Naive thymus-derived CD8-positive, alpha-beta T cell (primary cell): ENCODE measurements around the gene ABHD17A. TPM values are rescaled to one million over a fixed set of nuclear protein-coding genes. Genes with fewer than 3 reads are reported as not detected.

Experiments
- ATAC-seq, 2 donors: fragments of 150-1000 bp; cut with Tn5 transposase in 1 of 2; sonication (Bioruptor Pico), chemical (Tn5 transposase) in 1 of 2; 1 replicate in 1 of 2; 2 replicates in 1 of 2; pipeline ENCODE4 v1.10.0; 2021; ENCODE audit warnings: mild to moderate bottlenecking in 2 of 2, moderate library complexity in 2 of 2
- POLR2A ChIA-PET: fragments of 350-600 bp; sonication (Branson Sonifier 250); formaldehyde crosslinking; loops from one replicate; lab custom pipeline; 2021; ENCODE audit warnings: antibody characterized with exemption; lab: Charles Lee
- DNase-seq, 10 donors: peaks; one replicate each; pipeline versions ENCODE4 v3.0.0 to v3.0.0-alpha.2; 2020 to 2022
- H3K27ac Mint-ChIP-seq, 10 donors: one replicate each; pipeline ENCODE4 v1.8.0; 2020 to 2022; ENCODE audit warnings: mild to moderate bottlenecking in 10 of 10, mixed read lengths in 10 of 10, moderate library complexity in 4 of 10, inconsistent platforms in 1 of 10
- H3K27me3 Mint-ChIP-seq, 5 donors: one replicate each; pipeline ENCODE4 v1.8.0; 2021 to 2022; ENCODE audit warnings: mixed read lengths in 5 of 5
- H3K36me3 Mint-ChIP-seq, 3 donors: one replicate each; pipeline ENCODE4 v1.8.0; 2020 to 2022; ENCODE audit warnings: mixed read lengths in 3 of 3, mild to moderate bottlenecking in 2 of 3, inconsistent platforms in 1 of 3
- H3K4me1 Mint-ChIP-seq, 4 donors: one replicate each; pipeline ENCODE4 v1.8.0; 2021 to 2022; ENCODE audit warnings: mixed read lengths in 4 of 4
- H3K4me3 Mint-ChIP-seq, 10 donors: one replicate each; pipeline ENCODE4 v1.8.0; 2020 to 2022; ENCODE audit warnings: mild to moderate bottlenecking in 10 of 10, mixed read lengths in 10 of 10, moderate library complexity in 6 of 10, inconsistent platforms in 1 of 10
- H3K9me3 Mint-ChIP-seq, 9 donors: one replicate each; pipeline ENCODE4 v1.8.0; 2020 to 2022; ENCODE audit warnings: mixed read lengths in 9 of 9, mild to moderate bottlenecking in 3 of 9, inconsistent platforms in 1 of 9, moderate library complexity in 1 of 9
- polyA plus RNA-seq, 3 donors: library from polyadenylated mRNA; unstranded; fragments of 300-500 nt; fragmentation: Illumina TruSeq; gene quantifications; one replicate each; pipeline ENCODE4 v1.2.3, GENCODE V29; 2021
- total RNA-seq, 8 experiments: library from RNA in 2 of 8; stranded (reverse) in 2 of 8; gene quantifications; one replicate each; pipeline ENCODE4 v1.2.3 and lab custom pipeline; 2021 to 2026

Gene ABHD17A
- total and polyA plus RNA-seq, 5 experiments from 2014 or later = 106 to 207 (median 153) TPM

GRCh38 chr19:1847684-1848398 is 37.5 kb downstream of the ABHD17A start:
- peak in 1 of 10 donors; percentile 23 for DNase-seq
- ATAC-seq = peak in 1 of 2 donors; percentile 3
- POLR2A ChIA-PET = interaction anchor here (0.8 kb wide), 1 partner anchor 15 kb away, joined by 3 read pairs; no protein-coding TSS in a partner anchor
- no peaks in the 10 kb centered on the region for H3K27me3 Mint-ChIP-seq
- peak overlapping the region; percentile 88 to 96 (median 94) for H3K27ac Mint-ChIP-seq
- H3K9me3 Mint-ChIP-seq = no peaks in the 10 kb centered on the region
- peak overlapping the region; percentile 79 to 92 (median 88) for H3K4me3 Mint-ChIP-seq
- H3K4me1 Mint-ChIP-seq = peaks cover 24 to 66% (median 64%) of the 10 kb centered on the region in 4 donors
- H3K36me3 Mint-ChIP-seq = peaks cover 0 to 6% (median 0%) of the 10 kb centered on the region in 3 donors

GRCh38 chr19:1847348-1847683 is 38.0 kb downstream of the ABHD17A start:
- H3K27ac Mint-ChIP-seq = peak overlapping the region; percentile 82 to 96 (median 94)
- H3K4me3 Mint-ChIP-seq = peak overlapping the region; percentile 79 to 92 (median 88)
- peaks cover 0 to 6% (median 0%) of the 10 kb centered on the region in 3 donors for H3K36me3 Mint-ChIP-seq
- DNase-seq (no peak), ATAC-seq (no peak)
- peaks cover 26 to 70% (median 67%) of the 10 kb centered on the region in 4 donors for H3K4me1 Mint-ChIP-seq
- no peaks in the 10 kb centered on the region for H3K9me3 Mint-ChIP-seq
- no peaks in the 10 kb centered on the region for H3K27me3 Mint-ChIP-seq
- POLR2A ChIA-PET = interaction anchor here (0.8 to 1.4 kb wide), 2 partner anchors 7 to 15 kb away, joined by 3 read pairs; no protein-coding TSS in a partner anchor

- POLR2A ChIA-PET = interaction anchor here (0.6 to 1.4 kb wide), 3 partner anchors 8 to 913 kb away, joined by 3 read pairs; no protein-coding TSS in a partner anchor
- peak overlapping the region; percentile 81 to 96 (median 92) for H3K27ac Mint-ChIP-seq
- DNase-seq (no peak), ATAC-seq (no peak)
- H3K9me3 Mint-ChIP-seq = no peaks in the 10 kb centered on the region
- H3K4me3 Mint-ChIP-seq = peak overlapping the region; percentile 79 to 92 (median 88)
- H3K4me1 Mint-ChIP-seq = peaks cover 29 to 74% (median 70%) of the 10 kb centered on the region in 4 donors
- peaks cover 0 to 8% (median 0%) of the 10 kb centered on the region in 3 donors for H3K36me3 Mint-ChIP-seq
- no peaks in the 10 kb centered on the region for H3K27me3 Mint-ChIP-seq
Observed at GRCh38 chr19:1846517-1847204, 38.6 kb downstream of the ABHD17A start.

GRCh38 chr19:1845642-1846041 is 39.7 kb downstream of the ABHD17A start:
- Mint-ChIP-seq H3K9me3 (no peaks in the 10 kb centered on the region), H3K27me3 (no peaks in the 10 kb centered on the region), H3K36me3 (peaks cover 0 to 8% (median 0%) of the 10 kb centered on the region in 3 donors), H3K27ac (peak overlapping the region in 5 of 10 donors; percentile 60 to 91 (median 75)), H3K4me1 (peaks cover 24 to 73% (median 71%) of the 10 kb centered on the region in 4 donors), H3K4me3 (peak overlapping the region in 9 of 10 donors; percentile 68 to 92 (median 82))
- no peak for DNase-seq
- no peak for ATAC-seq
- POLR2A ChIA-PET = interaction anchor here (0.5 to 1.4 kb wide), 3 partner anchors 9 to 1917 kb away, joined by 3 to 8 read pairs (median 3); no protein-coding TSS in a partner anchor

- Mint-ChIP-seq H3K27me3 (no peaks in the 10 kb centered on the region), H3K9me3 (no peaks in the 10 kb centered on the region), H3K4me3 (peak overlapping the region in 4 of 10 donors; percentile 14 to 91 (median 50)), H3K36me3 (peaks cover 0 to 8% (median 0%) of the 10 kb centered on the region in 3 donors), H3K27ac (peak overlapping the region in 1 of 10 donors; percentile 48), H3K4me1 (peaks cover 24 to 75% (median 71%) of the 10 kb centered on the region in 4 donors)
- POLR2A ChIA-PET = interaction anchor here (0.5 to 1.0 kb wide), 2 partner anchors 85 to 1918 kb away, joined by 3 to 8 read pairs; no protein-coding TSS in a partner anchor
- ATAC-seq (no peak), DNase-seq (no peak)
Observed at GRCh38 chr19:1845125-1845515, 40.2 kb downstream of the ABHD17A start.

- Mint-ChIP-seq H3K27me3 (no peaks in the 10 kb centered on the region), H3K4me3 (peak overlapping the region in 5 of 10 donors; percentile 14 to 67 (median 34)), H3K9me3 (no peaks in the 10 kb centered on the region), H3K4me1 (peaks cover 24 to 76% (median 71%) of the 10 kb centered on the region in 4 donors), H3K27ac (peak overlapping the region in 2 of 10 donors; percentile 32 to 48), H3K36me3 (peaks cover 0 to 12% (median 0%) of the 10 kb centered on the region in 3 donors)
- POLR2A ChIA-PET = no interaction called here
- ATAC-seq = no peak
- DNase-seq = no peak
Observed at GRCh38 chr19:1844513-1845124, 40.7 kb downstream of the ABHD17A start.

- POLR2A ChIA-PET = interaction anchor here (0.6 kb wide), 1 partner anchor 279 kb away, joined by 3 read pairs; no protein-coding TSS in a partner anchor
- H3K4me1 Mint-ChIP-seq = peaks cover 25 to 76% (median 70%) of the 10 kb centered on the region in 4 donors
- H3K9me3 Mint-ChIP-seq = no peaks in the 10 kb centered on the region
- H3K27ac Mint-ChIP-seq = peak overlapping the region in 2 of 10 donors; percentile 52 to 71
- H3K27me3 Mint-ChIP-seq = no peaks in the 10 kb centered on the region
- H3K4me3 Mint-ChIP-seq = peak overlapping the region in 4 of 10 donors; percentile 7 to 62 (median 19)
- no peak for DNase-seq
- ATAC-seq = no peak
- H3K36me3 Mint-ChIP-seq = peaks cover 0 to 16% (median 0%) of the 10 kb centered on the region in 3 donors
Observed at GRCh38 chr19:1843646-1844394, 41.5 kb downstream of the ABHD17A start.

- Mint-ChIP-seq H3K9me3 (no peaks in the 10 kb centered on the region), H3K27me3 (no peaks in the 10 kb centered on the region)
Observed at GRCh38 chr19:1843116-1843515, 42.2 kb downstream of the ABHD17A start.

GRCh38 chr19:1841209-1841924 is 43.9 kb downstream of the ABHD17A start:
- no peaks in the 10 kb centered on the region for H3K9me3 Mint-ChIP-seq
- peak overlapping the region in 6 of 10 donors; percentile 15 to 86 (median 40) for H3K27ac Mint-ChIP-seq
- H3K36me3 Mint-ChIP-seq = peaks cover 0 to 20% (median 0%) of the 10 kb centered on the region in 3 donors
- POLR2A ChIA-PET = interaction anchor here (0.5 to 0.9 kb wide), 2 partner anchors 57 to 305 kb away, joined by 5 to 8 read pairs; no protein-coding TSS in a partner anchor
- H3K27me3 Mint-ChIP-seq = no peaks in the 10 kb centered on the region
- peak overlapping the region in 2 of 10 donors; percentile 29 to 37 for H3K4me3 Mint-ChIP-seq
- DNase-seq = no peak
- ATAC-seq = no peak
- H3K4me1 Mint-ChIP-seq = peaks cover 28 to 79% (median 60%) of the 10 kb centered on the region in 4 donors

More at GRCh38 chr19:1843116-1843515, 42.2 kb downstream of the ABHD17A start:
- ATAC-seq = no peak
- H3K36me3 Mint-ChIP-seq = peaks cover 0 to 19% (median 0%) of the 10 kb centered on the region in 3 donors
- H3K27ac Mint-ChIP-seq = peak overlapping the region in 1 of 10 donors; percentile 86
- H3K4me3 Mint-ChIP-seq = peak overlapping the region in 1 of 10 donors; percentile 23
- POLR2A ChIA-PET = no interaction called here
- DNase-seq = no peak
- peaks cover 25 to 79% (median 69%) of the 10 kb centered on the region in 4 donors for H3K4me1 Mint-ChIP-seq

- Mint-ChIP-seq H3K4me1 (peaks cover 22 to 76% (median 56%) of the 10 kb centered on the region in 4 donors), H3K36me3 (peaks cover 0 to 14% (median 0%) of the 10 kb centered on the region in 3 donors), H3K9me3 (no peaks in the 10 kb centered on the region), H3K27me3 (no peaks in the 10 kb centered on the region), H3K4me3 (peak overlapping the region in 3 of 10 donors; percentile 14 to 20 (median 18)), H3K27ac (peak overlapping the region in 2 of 10 donors; percentile 48 to 64)
- POLR2A ChIA-PET = interaction anchor here (0.5 to 1.2 kb wide), 4 partner anchors 8 to 305 kb away, joined by 3 to 8 read pairs (median 4); no protein-coding TSS in a partner anchor
- ATAC-seq = no peak
- DNase-seq = no peak
Observed at GRCh38 chr19:1840541-1841115, 44.7 kb downstream of the ABHD17A start.
